HG02763 (cell line): Measurements from ENCODE around the gene TNKS2.

ENCODE experiments used
- ATAC-seq: cut with Tn5 transposase; IDR thresholded peaks from one replicate; pipeline ENCODE4 v1.9.1; 2021; ENCODE audit warnings: mild to moderate bottlenecking, moderate library complexity; ENCODE audit not compliant: unreplicated experiment

Gene TNKS2

GRCh38 chr10:91907914-91908336 lies 109.7 kb downstream of the TNKS2 start:
- ATAC-seq: peak; percentile 17

GRCh38 chr10:91908337-91909116 lies 110.3 kb downstream of the TNKS2 start:
- ATAC-seq: peak; percentile 91

DNA sequence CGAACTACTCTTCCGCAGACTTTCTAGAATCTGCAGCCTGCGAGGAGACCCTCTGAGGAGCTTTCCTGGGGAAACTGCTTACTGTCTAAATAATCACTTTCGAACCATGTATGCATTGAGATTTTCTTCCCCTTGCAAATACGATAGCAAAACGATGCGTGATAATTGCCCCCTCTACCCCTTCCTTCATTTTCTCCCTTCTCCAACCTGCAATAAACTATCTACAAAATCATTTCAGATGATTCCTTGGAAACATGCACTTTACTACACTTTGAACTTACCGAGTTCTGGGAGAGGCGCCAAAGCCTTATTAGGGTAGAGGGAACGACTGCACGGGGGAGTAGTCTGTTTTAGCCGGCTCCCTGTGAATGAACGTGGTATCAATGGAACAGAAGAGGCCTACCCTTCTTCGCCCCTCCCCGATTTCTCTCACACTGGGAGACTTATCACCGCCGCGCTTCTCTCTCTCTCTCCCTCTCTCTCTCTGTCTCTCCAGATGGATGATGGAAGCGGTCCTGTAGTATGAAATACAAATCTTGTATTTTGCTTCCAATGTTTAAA lies 111.0 kb downstream of the TNKS2 start, which contains the start of gene FGFBP3:
Gene FGFBP3 (minus strand): TSS at position 370 of the 561 bp plus-strand sequence. CDS start 517 bp downstream, outside the sequence.
- ATAC-seq: no peak

GRCh38 chr10:91910467-91910866 lies 112.2 kb downstream of the TNKS2 start:
- ATAC-seq: no peak
